Stimulated activated CD4-positive, alpha-beta T cell treated with anti-CD3 and anti-CD28 coated beads, TNF-alpha, amount 100 ng/mL, for 24 hours (primary cell): ENCODE measurements around the gene CACTIN.
"Not testable (repeated sequence)": the region's sequence is repeated elsewhere in the genome, so short reads cannot be mapped to it uniquely, and the experiment has no call there.

Experiments used
- DNase-seq, 3 experiments: peaks; one replicate each; pipeline ENCODE4 v3.0.0-alpha.2; 2020; ENCODE audit warnings: low read depth in 3 of 3

The CACTIN gene

DNA sequence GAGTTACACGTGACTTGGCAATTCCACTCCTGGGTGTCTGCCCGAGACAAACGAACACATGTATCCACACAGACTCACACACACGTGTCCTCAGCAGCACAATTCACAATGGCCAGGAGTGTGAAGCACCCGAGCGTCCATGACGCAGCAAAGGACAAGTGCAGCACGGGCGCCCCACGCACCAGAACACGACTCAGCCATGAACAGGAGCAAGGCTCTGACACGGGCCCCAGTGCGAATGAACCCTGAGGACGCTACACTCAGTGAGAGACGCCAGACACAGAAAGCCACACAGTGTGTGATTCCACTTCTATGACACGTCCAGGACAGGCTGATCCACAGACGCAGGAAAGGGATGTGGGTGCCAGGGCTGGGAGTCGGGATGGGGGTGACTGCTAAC, 37.2 kb upstream of the CACTIN start:
- DNase-seq: no peak

- DNase-seq: no peak
Observed at GRCh38 chr19:3661284-3662238, 35.0 kb upstream of the CACTIN start.

- no peak for DNase-seq
Observed at GRCh38 chr19:3660493-3661219, 34.1 kb upstream of the CACTIN start.

- DNase-seq: no peak
Observed at GRCh38 chr19:3659746-3660112, 33.1 kb upstream of the CACTIN start.

DNA sequence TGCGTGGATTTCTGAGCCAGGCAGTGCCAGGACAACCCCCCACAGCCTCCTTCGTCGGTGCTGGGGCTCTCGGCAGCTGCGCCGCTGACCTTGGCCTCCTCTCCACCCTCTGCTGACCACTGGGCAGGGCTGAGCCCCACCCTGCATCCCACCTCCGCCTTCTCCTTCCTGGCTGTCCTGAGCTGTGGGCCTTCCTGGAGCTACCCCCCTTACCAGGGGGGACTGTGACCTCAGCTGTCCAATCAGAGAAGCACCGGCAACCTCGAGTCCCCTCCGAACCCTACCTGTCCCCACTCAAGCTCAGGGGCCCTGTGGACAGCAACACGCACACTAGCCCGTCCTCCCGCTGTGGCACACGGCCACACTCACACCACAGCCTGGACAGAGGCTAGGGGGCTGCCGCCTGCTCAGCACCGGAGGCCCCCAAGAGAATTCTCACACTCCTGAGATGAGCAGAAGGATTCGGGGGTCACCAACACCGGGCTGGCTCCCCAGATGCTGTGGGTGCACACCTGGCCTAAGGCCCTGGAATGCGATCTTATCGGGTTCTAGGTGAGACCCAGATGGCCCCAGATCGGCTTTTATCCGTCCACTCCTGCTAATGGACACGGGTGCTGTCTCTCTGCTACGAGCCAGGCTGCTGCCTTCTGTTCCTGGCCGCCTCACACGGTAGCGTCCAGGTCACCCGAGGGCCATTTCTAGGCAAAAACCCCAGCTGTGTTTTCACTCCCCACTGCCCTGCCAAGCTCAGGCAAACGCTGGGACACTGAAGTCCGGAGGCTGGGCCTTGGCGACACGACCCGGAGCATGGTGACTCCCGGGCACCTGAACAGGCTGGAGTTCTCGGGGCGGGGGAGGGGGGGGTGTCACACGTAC, 32.5 kb upstream of the CACTIN start:
- DNase-seq: no peak

DNA sequence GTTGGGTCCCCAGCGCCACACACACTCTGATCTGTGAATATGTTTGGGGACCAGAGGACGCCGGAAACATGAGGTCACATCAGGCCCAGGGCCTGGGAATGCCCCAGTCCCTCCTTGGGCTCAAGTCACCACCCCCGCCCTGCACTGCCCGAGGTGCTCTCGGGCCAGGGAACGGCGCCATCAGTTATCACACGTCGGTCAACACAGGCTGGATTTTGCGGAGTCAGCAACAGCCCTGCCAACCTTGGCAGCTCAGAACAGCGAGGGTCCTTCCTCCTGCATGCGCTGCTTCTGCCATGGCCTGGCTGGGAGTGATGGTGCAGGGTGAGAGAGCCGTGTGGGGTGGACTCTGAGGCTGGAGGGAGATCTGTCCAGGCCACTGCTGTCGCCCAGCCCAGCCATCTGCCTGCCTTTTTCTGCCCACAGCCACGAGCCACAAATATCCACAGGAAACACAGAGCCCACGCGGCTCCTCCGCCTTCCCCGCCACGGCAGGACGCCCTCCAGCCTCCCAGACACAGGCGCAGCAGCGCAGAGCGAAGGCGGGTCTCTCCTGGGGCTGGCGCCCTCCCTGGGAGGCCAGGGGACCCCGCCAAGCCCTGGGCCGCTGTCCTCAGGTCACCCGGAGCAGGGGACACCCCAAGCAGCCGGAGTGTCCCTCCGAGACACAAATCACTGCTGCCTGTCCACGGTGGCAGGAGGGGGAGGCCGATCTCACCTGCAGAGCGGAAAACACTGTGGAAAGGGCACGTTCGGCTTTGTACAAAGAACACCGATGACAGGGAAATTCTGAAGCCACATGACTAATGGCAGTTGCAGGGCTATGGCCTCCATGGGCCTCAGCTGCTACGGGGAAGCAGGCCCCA, 31.6 kb upstream of the CACTIN start:
- DNase-seq: no peak

DNA sequence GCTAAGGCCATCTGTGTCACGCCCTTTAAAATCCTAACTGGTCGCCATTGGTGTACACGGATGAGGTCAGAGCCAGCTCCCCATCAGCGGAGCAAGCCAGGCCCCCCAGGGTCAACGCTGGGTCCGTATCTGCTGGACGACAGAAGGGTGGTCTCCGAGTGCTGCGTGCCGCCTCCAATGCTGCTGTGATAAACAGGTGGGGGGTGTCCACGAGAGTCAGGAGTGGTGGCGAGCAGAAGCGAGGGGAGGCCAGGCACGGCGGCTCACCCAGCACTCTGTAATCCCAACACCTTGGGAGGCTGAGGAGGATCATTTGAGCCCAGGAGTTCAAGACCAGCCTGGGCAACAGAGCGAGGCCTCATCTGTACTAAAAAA, 30.8 kb upstream of the CACTIN start:
- DNase-seq: no peak

- no peak for DNase-seq
Observed at GRCh38 chr19:3656747-3657394, 30.3 kb upstream of the CACTIN start.

DNA sequence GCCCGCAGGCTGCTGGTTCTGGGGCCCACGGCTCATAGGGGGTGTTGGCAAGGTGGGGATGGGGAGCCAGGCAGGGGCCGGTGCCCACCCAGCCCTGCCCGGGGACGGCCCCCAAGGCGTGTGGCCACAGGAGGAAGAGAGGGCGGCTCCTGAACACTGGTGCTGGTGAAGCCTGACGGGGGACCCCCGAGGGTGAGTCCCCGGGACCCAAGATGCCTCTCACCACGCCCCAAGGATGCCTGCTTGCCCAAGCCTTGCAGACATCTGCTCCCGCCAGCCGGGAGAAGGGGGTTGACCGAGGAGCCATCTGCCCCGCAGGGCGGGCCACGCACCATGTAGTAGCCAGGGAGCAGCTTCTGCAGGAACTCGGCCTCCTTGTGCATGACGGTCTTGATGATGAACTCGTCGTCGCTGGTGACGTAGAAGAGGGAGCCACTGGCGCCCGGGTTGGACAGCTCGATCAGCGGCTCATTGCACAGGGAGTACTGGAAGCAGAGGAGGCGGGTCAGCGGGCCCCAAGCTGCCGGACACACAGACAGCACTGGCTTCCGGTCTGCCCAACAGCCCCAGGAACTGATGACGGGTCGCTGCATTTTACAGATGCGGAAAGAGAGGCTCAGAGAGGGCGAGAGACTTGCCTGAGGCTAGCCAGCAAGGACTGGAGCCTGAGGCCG, 29.6 kb upstream of the CACTIN start:
- DNase-seq: no peak

GRCh38 chr19:3655402-3656072, 28.9 kb upstream of the CACTIN start:
- DNase-seq: no peak

GRCh38 chr19:3653865-3654513, 27.4 kb upstream of the CACTIN start:
- DNase-seq: no peak

GRCh38 chr19:3653081-3653795, 26.6 kb upstream of the CACTIN start:
- DNase-seq: no peak

DNA sequence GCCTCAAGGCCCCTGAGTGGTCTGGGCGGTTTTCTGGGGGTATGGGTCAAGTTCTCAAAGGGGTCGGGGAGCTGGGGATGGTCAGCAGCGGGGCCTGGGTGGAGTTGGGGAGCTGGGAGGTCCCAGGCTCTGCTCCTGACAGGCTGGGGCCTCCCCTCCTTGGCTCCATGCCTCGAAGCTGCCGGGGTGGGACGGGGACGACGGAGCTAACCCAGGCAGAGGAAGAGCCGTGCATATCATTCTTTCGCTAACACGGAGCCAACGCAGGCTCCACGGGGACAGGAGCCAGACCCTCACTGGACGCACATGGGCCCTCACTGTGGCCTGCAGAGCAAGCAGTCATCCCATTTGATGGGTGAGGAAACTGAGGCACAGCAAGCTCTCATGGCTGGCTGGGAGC, 25.8 kb upstream of the CACTIN start:
- DNase-seq: no peak

DNA sequence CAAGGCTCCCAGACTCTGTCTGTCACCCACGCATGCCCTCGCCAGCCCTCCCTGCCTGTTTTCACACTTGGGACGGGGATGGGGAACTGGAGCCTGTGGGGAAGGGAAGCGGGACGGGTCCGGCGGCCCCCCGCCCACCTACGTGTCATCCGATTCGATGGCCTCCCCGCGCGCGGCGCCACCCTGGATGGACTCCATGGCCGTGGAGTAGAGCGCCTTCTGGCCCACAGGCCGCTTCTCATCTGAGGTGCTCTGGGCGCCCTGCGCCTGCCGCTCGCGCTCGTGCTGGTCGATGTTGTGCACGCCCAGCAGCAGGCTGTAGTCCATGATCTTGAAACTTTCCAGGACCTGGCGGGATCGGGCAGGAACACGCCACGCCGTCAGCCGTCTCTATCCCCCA, 25.1 kb upstream of the CACTIN start:
- DNase-seq: no peak

GRCh38 chr19:3649888-3650287, 23.3 kb upstream of the CACTIN start:
- DNase-seq: no peak

- no peak for DNase-seq
Observed at GRCh38 chr19:3648037-3648905, 21.7 kb upstream of the CACTIN start.

GRCh38 chr19:3647102-3647501, 20.5 kb upstream of the CACTIN start:
- not testable (repeated sequence) for DNase-seq
